ENCODE measurements around the gene LYPD6B. TPM values are rescaled to one million over a fixed set of nuclear protein-coding genes. Genes with fewer than 3 reads are reported as not detected.

LYPD6B gene
- polyA plus RNA-seq, 3 donors from 2014 or later, result not detected

DNA sequence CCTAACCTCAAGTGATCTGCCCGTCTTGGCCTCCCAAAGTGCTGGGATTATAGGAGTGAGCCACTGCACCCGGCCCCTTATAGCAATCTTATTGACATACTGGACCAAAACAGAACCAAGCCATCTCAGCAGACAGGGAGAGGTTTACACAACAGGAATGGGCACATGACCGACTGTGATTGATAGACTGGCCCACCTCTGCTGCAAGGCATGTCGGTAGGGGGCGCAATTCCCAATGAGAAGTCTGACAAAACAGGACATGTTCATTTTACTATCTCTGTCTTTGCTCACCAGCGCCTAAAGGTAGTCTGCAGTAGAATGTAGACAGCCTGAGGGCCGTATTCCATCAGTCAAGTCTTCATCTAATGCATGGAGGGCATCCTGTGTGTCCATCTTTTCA, 2.0 kb downstream of the LYPD6B start:
- Mint-ChIP-seq H3K4me1 (no peaks in the 10 kb centered on the region), H3K9me3 (peaks cover 0 to 4% (median 0%) of the 10 kb centered on the region in 6 donors), H3K4me3 (no peak overlapping the region), H3K27ac (no peak overlapping the region), H3K27me3 (ENCODE audit: low read depth in 3 of 3) (peaks cover 9 to 20% (median 19%) of the 10 kb centered on the region in 3 donors), H3K36me3 (no peaks in the 10 kb centered on the region)
- no peak for DNase-seq

DNA sequence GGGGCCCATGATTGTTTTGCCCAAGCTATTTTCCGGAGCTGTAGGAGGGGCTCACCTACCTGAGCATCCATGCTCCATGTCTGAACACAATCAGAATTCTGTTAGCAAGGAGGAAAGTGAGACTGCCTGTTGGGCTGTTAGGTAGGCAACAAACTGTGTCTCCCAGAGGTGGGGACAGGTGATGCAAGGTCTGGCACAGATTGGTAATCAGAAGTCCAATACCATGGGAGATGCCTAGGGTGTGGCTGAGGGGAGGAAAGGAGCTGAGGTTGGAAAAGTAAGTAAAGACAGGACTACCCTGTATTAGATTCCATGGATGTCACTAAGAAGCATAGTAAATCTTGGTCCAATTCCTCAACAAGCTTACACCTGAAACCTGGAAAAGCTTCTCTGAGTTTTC, 3.0 kb downstream of the LYPD6B start:
- no peaks in the 10 kb centered on the region for H3K4me1 Mint-ChIP-seq
- no peaks in the 10 kb centered on the region for H3K36me3 Mint-ChIP-seq
- peaks cover 6 to 20% (median 15%) of the 10 kb centered on the region in 3 donors for H3K27me3 Mint-ChIP-seq (ENCODE audit: low read depth in 3 of 3)
- no peak overlapping the region for H3K27ac Mint-ChIP-seq
- H3K4me3 Mint-ChIP-seq, result no peak overlapping the region
- peaks cover 3 to 14% (median 5%) of the 10 kb centered on the region in 6 donors for H3K9me3 Mint-ChIP-seq
- no peak for DNase-seq

DNA sequence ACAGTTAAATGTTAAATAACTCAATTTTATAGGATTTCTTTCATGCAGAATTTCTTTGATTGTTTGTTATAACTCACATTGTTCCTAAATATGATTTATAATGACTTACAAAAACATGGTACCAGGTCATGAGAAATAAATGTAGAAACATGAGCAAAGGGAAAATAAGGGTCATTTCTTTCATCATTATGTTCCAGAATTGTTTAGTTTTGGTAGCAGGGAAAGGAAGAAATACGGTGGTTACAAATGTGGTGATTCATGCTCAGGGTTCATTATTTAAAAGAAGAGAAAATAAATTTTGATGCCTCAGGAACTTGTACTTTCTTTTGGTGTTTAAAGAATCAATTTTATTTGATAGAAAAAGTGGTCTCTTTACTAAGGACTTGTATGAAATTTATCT, 4.4 kb downstream of the LYPD6B start:
- Mint-ChIP-seq H3K4me3 (no peak overlapping the region), H3K4me1 (no peaks in the 10 kb centered on the region), H3K27ac (no peak overlapping the region), H3K9me3 (peaks cover 3 to 24% (median 14%) of the 10 kb centered on the region in 6 donors), H3K27me3 (ENCODE audit: low read depth in 3 of 3) (peaks cover 5 to 16% (median 10%) of the 10 kb centered on the region in 3 donors), H3K36me3 (no peaks in the 10 kb centered on the region)
- DNase-seq, result no peak

DNA sequence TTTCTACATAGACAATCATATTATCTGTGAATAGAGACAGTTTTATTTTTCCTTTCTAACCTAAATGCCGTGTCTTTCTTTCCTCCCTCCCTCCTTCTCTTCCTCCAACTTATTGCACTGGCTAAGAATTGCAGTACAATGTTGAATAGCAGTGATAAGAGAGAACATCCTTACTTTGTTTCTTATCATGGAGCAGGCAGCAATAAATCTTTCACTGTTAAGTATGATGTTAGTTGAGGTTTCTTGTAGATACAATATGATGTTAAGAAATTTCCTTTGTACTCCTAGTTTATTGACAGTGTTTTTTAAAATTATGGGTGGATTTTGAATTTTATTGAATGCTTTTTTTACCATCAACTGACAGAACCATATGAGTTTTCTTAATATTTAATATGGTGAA, 6.0 kb downstream of the LYPD6B start:
- H3K9me3 Mint-ChIP-seq, result peaks cover 6 to 33% (median 17%) of the 10 kb centered on the region in 6 donors
- H3K27ac Mint-ChIP-seq, result no peak overlapping the region
- DNase-seq, result no peak
- no peaks in the 10 kb centered on the region for H3K4me1 Mint-ChIP-seq
- no peaks in the 10 kb centered on the region for H3K36me3 Mint-ChIP-seq
- H3K27me3 Mint-ChIP-seq (ENCODE audit: low read depth in 3 of 3), result peaks cover 8 to 17% (median 10%) of the 10 kb centered on the region in 3 donors
- H3K4me3 Mint-ChIP-seq, result no peak overlapping the region

DNA sequence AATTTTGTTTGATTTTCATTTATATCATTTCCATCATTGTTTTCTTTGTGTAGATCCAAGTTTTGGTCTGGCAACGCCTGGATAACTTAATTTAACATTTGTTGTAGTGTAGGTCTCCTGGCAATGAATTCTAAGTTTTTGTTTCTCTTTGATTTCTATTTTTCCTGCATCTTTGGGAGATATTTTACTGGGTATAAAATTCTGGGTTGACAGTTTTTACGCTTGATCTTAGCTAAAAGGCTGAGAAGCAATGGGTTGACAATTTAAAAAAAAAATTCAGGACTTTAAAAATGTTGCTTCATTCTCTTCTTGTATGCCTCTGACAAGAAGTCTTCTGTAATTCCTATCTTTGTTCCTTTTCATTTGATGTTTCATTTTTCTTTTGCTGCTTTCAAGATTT, 8.6 kb downstream of the LYPD6B start:
- no peaks in the 10 kb centered on the region for H3K4me1 Mint-ChIP-seq
- DNase-seq, result no peak
- H3K4me3 Mint-ChIP-seq, result no peak overlapping the region
- peaks cover 6 to 10% (median 7%) of the 10 kb centered on the region in 3 donors for H3K27me3 Mint-ChIP-seq (ENCODE audit: low read depth in 3 of 3)
- no peaks in the 10 kb centered on the region for H3K36me3 Mint-ChIP-seq
- no peak overlapping the region for H3K27ac Mint-ChIP-seq
- peaks cover 6 to 33% (median 17%) of the 10 kb centered on the region in 6 donors for H3K9me3 Mint-ChIP-seq

DNA sequence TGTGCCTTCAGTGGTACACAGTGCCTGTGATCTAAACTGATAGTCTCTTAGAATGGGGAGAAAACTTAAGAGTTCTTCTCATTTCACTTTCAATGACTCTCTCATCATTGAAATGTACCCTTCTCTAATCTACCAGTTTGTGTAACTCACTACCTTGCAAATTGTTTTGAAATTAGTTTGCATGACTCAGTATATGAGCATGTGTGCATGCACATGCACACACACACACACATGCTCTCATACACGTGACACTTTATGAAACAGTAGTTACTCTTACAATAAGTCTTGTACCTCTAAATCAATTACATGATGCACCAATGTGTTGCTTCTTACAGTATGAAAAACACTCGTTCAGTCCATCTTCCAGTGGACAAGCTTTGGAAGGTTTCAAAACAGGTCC, 10.6 kb downstream of the LYPD6B start:
- Mint-ChIP-seq H3K36me3 (no peaks in the 10 kb centered on the region), H3K27me3 (ENCODE audit: low read depth in 3 of 3) (peaks cover 5 to 7% (median 5%) of the 10 kb centered on the region in 3 donors), H3K27ac (no peak overlapping the region), H3K4me3 (no peak overlapping the region), H3K4me1 (no peaks in the 10 kb centered on the region), H3K9me3 (peaks cover 6 to 33% (median 17%) of the 10 kb centered on the region in 6 donors)
- DNase-seq, result no peak

DNA sequence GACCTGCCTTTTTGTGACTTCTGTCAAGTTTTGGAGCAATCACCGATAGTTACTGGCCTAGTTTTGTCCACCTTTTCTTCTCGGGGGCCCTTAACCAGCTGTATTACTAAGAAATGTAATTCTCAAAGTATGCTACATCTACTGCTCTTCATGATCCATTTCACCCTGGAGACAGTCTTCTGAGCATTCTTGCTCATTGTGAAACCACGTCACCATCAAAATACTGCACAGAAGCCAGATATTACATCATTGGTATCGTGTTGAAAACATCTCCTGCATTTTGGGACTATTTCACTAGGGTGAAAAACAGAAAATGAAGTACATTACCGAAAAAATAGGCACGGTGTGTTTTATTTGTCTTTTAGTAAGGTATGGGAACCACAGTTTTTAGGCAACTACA, 11.7 kb downstream of the LYPD6B start:
- no peak for DNase-seq
- no peaks in the 10 kb centered on the region for H3K36me3 Mint-ChIP-seq
- H3K4me3 Mint-ChIP-seq, result no peak overlapping the region

DNA sequence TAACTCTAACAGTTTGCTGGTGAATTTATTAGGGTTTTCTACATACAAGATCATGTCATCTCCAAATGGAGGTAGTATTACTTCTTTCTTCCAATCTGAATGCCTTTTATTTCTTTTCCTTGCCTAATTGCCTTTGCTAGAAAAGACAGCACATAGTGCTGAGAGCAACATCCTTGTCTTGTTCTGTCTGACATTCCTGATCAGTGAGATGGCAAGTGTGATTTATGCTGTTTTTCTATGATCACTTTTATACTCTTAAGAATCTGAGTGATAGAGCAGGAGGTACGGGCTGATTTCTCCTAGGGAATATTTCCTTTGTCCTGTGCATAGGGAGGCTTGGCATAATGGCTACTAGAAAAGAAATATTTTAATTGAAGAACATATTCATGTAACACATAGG, 17.3 kb downstream of the LYPD6B start:
- H3K36me3 Mint-ChIP-seq, result no peaks in the 10 kb centered on the region
- no peak overlapping the region for H3K4me3 Mint-ChIP-seq
- no peak overlapping the region for H3K27ac Mint-ChIP-seq
- H3K27me3 Mint-ChIP-seq (ENCODE audit: low read depth in 3 of 3), result peaks cover 2 to 4% (median 2%) of the 10 kb centered on the region in 3 donors
- no peak for DNase-seq
- no peaks in the 10 kb centered on the region for H3K4me1 Mint-ChIP-seq
- peaks cover 0 to 2% (median 0%) of the 10 kb centered on the region in 6 donors for H3K9me3 Mint-ChIP-seq

More for the DNA sequence above, 11.7 kb downstream of the LYPD6B start:
- no peak overlapping the region for H3K27ac Mint-ChIP-seq
- peaks cover 6 to 31% (median 17%) of the 10 kb centered on the region in 6 donors for H3K9me3 Mint-ChIP-seq
- H3K4me1 Mint-ChIP-seq, result no peaks in the 10 kb centered on the region
- peaks cover 5 to 7% (median 5%) of the 10 kb centered on the region in 3 donors for H3K27me3 Mint-ChIP-seq (ENCODE audit: low read depth in 3 of 3)

DNA sequence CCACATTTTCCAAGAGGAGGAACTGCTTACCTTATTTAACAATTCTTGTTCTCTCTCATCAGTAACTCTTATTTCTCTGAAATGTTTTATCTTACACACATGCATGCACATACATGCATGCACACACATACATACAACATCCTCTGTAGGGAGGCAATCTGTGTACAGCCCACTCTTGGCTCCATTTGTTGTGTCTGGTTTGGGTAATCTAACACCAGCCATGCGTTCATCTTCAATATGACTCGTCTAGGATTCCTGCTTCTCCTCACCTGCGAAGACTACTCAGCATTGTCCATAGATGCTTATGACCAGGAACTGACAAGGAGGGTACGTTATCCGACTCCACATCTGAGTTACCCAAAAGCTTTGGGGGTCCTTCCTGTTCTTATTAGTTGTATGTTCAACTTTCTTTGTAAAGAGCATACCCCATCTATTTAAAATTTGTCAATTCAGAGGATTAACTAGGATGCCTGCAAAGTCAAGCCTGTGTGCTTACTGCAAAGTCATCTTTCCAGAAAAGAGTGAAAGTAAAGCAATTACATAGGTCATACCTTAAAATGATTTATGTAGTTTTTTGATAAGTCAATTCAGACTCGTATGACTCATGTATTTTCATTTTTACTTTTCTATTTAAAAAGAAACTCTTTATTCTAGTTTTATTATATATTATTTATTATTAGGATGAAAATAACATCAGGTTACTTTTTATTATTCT, 18.2 kb downstream of the LYPD6B start:
- DNase-seq, result no peak
- Mint-ChIP-seq H3K27me3 (ENCODE audit: low read depth in 3 of 3) (peaks cover 2 to 4% (median 2%) of the 10 kb centered on the region in 3 donors), H3K27ac (no peak overlapping the region), H3K9me3 (peaks cover 0 to 4% (median 0%) of the 10 kb centered on the region in 6 donors), H3K4me3 (no peak overlapping the region), H3K36me3 (no peaks in the 10 kb centered on the region), H3K4me1 (no peaks in the 10 kb centered on the region)

DNA sequence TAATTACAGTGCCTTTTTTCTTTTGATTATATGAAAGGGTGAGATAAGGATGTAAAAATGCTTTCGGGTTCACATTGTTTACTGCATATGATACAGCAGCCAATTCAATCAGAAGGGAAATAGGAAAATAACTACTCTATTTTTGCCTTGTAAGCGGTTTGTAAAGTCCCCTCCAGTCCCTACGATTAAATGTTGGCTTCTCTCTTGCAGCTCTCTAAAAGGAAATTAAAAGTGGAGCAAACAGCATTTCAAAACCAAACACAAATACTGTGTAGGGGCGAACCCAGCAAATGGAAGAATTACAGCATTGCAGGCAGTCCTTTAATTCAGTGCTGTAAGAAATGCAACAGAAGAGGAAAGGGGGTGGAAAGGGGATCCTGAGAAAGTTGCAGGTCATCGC, 18.9 kb downstream of the LYPD6B start:
- Mint-ChIP-seq H3K4me3 (no peak overlapping the region), H3K36me3 (no peaks in the 10 kb centered on the region), H3K4me1 (no peaks in the 10 kb centered on the region), H3K27me3 (ENCODE audit: low read depth in 3 of 3) (peaks cover 2 to 4% (median 2%) of the 10 kb centered on the region in 3 donors), H3K9me3 (peaks cover 0 to 4% (median 0%) of the 10 kb centered on the region in 6 donors), H3K27ac (no peak overlapping the region)
- no peak for DNase-seq

DNA sequence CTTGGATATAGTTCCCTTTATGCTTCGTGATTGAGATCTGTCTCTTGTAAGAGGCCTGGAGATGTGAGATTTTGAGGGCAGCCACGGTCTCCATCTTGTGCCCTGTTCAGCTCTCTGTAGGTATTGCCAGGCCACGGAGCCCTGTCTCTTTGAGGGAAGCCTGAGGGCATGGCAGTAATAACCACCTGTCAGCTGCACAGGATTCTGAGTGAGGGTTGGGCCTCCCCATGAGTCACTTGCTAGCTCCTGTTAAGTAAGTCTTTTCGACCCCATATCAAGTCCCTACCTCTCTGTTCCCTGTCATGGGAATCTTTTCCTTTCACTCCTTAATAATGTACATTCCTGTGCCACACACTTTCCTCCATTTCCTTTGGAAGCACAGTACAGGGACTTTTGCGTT, 20.4 kb downstream of the LYPD6B start:
- no peak for DNase-seq
- Mint-ChIP-seq H3K9me3 (peaks cover 0 to 4% (median 0%) of the 10 kb centered on the region in 6 donors), H3K36me3 (no peaks in the 10 kb centered on the region), H3K4me3 (no peak overlapping the region), H3K4me1 (no peaks in the 10 kb centered on the region), H3K27me3 (ENCODE audit: low read depth in 3 of 3) (peaks cover 2 to 4% (median 2%) of the 10 kb centered on the region in 3 donors), H3K27ac (no peak overlapping the region)

DNA sequence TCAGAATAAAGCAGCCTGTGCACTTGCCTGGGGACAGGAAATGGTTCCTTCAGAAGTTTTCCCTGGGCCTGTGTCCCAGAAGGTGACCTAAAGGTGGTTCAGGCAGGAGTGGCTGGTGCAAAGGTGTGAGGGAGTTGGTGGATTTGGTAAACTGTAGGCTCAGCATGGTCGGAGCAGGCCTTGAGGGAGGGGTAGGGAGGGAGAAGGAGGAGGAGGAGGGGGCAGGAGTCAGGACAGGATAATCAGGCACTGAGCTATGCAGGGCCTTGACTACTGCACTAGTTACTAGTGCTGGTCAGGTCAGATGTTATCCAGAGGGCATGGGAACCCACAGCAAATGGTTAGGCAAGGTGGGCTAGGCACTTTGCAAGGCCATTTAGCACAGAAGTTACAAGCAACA, 21.3 kb downstream of the LYPD6B start:
- no peak for DNase-seq
- Mint-ChIP-seq H3K27me3 (ENCODE audit: low read depth in 3 of 3) (peaks cover 2 to 4% (median 2%) of the 10 kb centered on the region in 3 donors), H3K4me1 (no peaks in the 10 kb centered on the region), H3K36me3 (no peaks in the 10 kb centered on the region), H3K4me3 (no peak overlapping the region), H3K9me3 (peaks cover 0 to 4% (median 0%) of the 10 kb centered on the region in 6 donors), H3K27ac (no peak overlapping the region)

DNA sequence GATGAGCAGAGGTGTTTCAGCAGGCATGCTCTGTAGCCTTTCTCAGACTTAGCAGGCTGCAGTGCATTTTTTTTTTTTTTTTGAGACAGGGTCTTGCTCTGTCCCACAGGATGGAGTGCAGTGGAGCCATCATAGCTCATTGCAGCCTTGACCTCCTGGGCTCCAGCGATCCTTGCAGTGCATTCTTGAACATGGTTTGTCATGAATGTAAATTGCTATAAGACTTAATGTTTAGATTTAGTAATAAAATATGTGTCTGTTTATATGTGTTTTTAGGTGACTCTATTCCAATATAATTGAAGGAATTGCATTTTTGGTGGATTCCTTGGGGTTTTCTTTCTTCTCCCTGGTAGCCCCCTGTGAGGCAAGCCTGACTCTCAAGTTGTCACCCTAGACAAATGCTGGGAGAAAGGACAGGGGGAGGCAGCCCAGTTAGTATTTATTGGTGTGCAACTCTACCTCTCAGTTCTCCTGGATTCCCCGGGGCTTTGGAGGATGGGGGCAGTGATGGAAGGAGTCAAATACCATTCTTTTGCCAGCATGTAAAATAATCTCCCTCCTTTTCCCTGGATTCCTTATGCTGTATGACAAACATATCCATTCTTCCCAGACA, 22.7 kb downstream of the LYPD6B start:
- DNase-seq, result no peak
- no peak overlapping the region for H3K27ac Mint-ChIP-seq
- no peak overlapping the region for H3K4me3 Mint-ChIP-seq
- no peaks in the 10 kb centered on the region for H3K36me3 Mint-ChIP-seq
- no peaks in the 10 kb centered on the region for H3K4me1 Mint-ChIP-seq
- peaks cover 2 to 8% (median 4%) of the 10 kb centered on the region in 3 donors for H3K27me3 Mint-ChIP-seq (ENCODE audit: low read depth in 3 of 3)
- peaks cover 0 to 4% (median 0%) of the 10 kb centered on the region in 6 donors for H3K9me3 Mint-ChIP-seq

DNA sequence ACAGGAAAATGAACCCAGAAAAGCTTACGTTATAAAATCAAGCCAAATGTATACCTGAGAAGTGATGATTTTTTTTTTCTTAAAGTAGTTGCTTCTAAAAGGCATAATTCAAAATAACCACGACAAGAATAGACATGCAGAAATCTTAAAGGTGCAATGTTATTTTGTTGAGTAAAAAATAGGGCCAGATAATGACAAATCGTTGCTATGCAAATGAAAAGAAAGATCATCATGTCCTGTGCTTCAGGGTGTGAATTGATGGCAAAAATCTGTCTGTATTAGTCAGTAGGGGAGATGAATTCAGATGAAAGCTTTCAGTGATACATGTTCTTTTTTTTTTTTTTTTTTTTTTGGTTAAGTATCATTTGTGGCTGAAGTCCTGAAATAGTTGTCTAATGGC, 24.0 kb downstream of the LYPD6B start:
- Mint-ChIP-seq H3K27ac (no peak overlapping the region), H3K4me3 (no peak overlapping the region), H3K4me1 (no peaks in the 10 kb centered on the region), H3K27me3 (ENCODE audit: low read depth in 3 of 3) (peaks cover under 1 to 8% (median 3%) of the 10 kb centered on the region in 3 donors), H3K36me3 (no peaks in the 10 kb centered on the region), H3K9me3 (peaks cover 0 to 4% (median 0%) of the 10 kb centered on the region in 6 donors)
- no peak for DNase-seq
